ENCODE results near the gene TEX2. TPM values are rescaled to one million over a fixed set of nuclear protein-coding genes. Genes with fewer than 3 reads are reported as not detected.

The TEX2 gene
- total and polyA plus RNA-seq, 2 of the 13 experiments (the other 11 are each of a cell fraction or from before 2014, with no cell fraction given), result 21.4 to 37.7 TPM

- TF ChIP-seq SIX4 (CRISPR knock-in tag; IDR thresholded peaks at IDR 0.05) (no peak), ZNF777 (CRISPR knock-in tag; IDR thresholded peaks at IDR 0.05) (no peak), SYNCRIP (IDR thresholded peaks at IDR 0.05; ENCODE audit: insufficient read depth, low read depth, low read length) (no peak), SNAPC2 (CRISPR knock-in tag; IDR thresholded peaks at IDR 0.05) (no peak), HNRNPLL (IDR thresholded peaks at IDR 0.05; ENCODE audit: low read depth, low read length, poor library complexity, severe bottlenecking) (no peak), ZNF782 (CRISPR knock-in tag; IDR thresholded peaks at IDR 0.05; ENCODE audit: borderline replicate concordance) (no peak), ZKSCAN5 (CRISPR knock-in tag; IDR thresholded peaks at IDR 0.05) (no peak), EP300 (IDR thresholded peaks at IDR 0.05; ENCODE audit: low read depth in 2 of 2, low read length in 2 of 2) (peak in 1 of 2 experiments; percentile 63; a peak in 1 of 4 replicates), EP300 (CRISPR knock-in tag; IDR thresholded peaks at IDR 0.05; ENCODE audit: borderline replicate concordance) (no peak), NR1H2 (CRISPR knock-in tag; IDR thresholded peaks at IDR 0.05; ENCODE audit: borderline replicate concordance, low read depth) (no peak), DRAP1 (CRISPR knock-in tag; IDR thresholded peaks at IDR 0.05) (no peak), HES4 (CRISPR knock-in tag; IDR thresholded peaks at IDR 0.05; ENCODE audit: borderline replicate concordance) (no peak), ZBTB20 (CRISPR knock-in tag; IDR thresholded peaks at IDR 0.05; ENCODE audit: borderline replicate concordance, low read depth) (peak; percentile 39; the same call in 1 of the 2 replicates), FOSL2 (CRISPR knock-in tag; IDR thresholded peaks at IDR 0.05) (peak; percentile 89), NPAS2 (CRISPR knock-in tag; IDR thresholded peaks at IDR 0.05; ENCODE audit: borderline replicate concordance) (no peak), LBX2 (CRISPR knock-in tag; IDR thresholded peaks at IDR 0.05; ENCODE audit: borderline replicate concordance) (no peak), FOXA1 (IDR thresholded peaks at IDR 0.05) (peak; percentile 61), FOXA1 (CRISPR knock-in tag; IDR thresholded peaks at IDR 0.05) (peak; percentile 55; the same call in 1 of the 2 replicates), ZNF644 (CRISPR knock-in tag; IDR thresholded peaks at IDR 0.05; ENCODE audit: low read depth) (peak; percentile 68), TEAD3 (CRISPR knock-in tag; optimal IDR thresholded peaks at IDR 0.05; ENCODE audit: borderline replicate concordance) (peak; percentile 33), SETDB1 (CRISPR knock-in tag; IDR thresholded peaks at IDR 0.05; ENCODE audit: borderline replicate concordance) (no peak), FOXO4 (CRISPR knock-in tag; conservative IDR thresholded peaks at IDR 0.05) (no peak), ZNF678 (CRISPR knock-in tag; IDR thresholded peaks at IDR 0.05) (no peak), ZNF710 (CRISPR knock-in tag; IDR thresholded peaks at IDR 0.05; ENCODE audit: borderline replicate concordance) (no peak), ZBTB25 (CRISPR knock-in tag; IDR thresholded peaks at IDR 0.05) (no peak), ZNF652 (CRISPR knock-in tag; IDR thresholded peaks at IDR 0.05; ENCODE audit: borderline replicate concordance, low read depth) (0 out of 2 replicates have a peak, but pooled peaks have one; percentile 25), ZNF720 (CRISPR knock-in tag; IDR thresholded peaks at IDR 0.05) (no peak)
These were observed 142.8 kb downstream of the TEX2 start (continued) for GRCh38 chr17:64120159-64120810.

All from HepG2 (cell line).